ENCODE results near the gene HSFX1. TPM values are rescaled to one million over a fixed set of nuclear protein-coding genes. Genes with fewer than 3 reads are reported as not detected.
"Not testable (repeated sequence)": the region's sequence is repeated elsewhere in the genome, so short reads cannot be mapped to it uniquely, and the experiment has no call there.

The HSFX1 gene
- total RNA-seq, 4 donors from 2014 or later = 0.24 to 1.4 (median 0.56) TPM; not detected in 1

DNA sequence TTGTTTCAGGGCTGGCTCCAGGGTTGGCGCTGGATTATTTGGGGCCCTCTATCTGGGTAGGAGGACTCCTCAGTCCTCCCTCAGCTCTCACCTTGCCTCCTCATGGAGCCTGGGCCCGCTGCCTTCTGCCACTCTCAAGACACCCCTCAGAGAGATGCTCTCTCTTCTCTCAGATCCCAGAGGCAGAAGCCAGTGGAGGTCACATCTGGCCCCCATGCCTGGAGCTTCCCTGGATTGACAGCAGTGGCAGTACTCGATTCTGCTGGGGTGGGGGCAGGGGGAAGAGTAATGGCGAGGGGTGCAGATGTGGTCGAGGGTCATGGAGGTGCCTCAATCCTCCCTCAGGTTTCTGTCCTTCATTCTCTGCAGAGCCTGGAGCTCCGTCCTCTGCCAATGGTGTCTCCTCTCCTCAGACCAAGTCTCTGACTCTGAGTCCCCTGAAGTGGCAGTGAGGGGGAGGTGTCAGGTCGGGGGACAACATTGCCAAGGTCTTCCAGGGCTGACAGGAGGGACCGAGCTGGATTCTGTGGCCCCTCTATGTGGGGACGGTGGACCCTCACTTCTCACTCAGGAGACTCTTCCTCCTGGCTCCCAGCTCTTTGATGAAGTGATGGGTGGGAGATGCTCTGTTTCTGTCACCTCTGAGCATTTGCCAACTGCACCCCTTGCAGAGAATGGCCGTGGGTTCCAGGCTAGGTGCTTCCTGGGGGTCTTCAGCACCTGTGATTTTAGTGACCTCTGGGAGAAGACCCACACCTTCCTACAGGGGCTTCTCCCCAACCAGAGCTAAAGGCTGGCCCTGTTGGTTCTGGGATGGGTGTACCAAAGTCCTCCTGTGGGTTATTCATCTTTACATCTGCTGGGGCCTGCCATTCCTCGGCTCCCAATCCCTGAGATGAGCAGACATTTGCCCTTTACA is 10.9 kb upstream of the HSFX1 start:
- DNase-seq (ENCODE audit: low spot score) (no peak), ATAC-seq (ENCODE audit: low FRiP score) (no peak)
- TF ChIP-seq, protein P1, sequence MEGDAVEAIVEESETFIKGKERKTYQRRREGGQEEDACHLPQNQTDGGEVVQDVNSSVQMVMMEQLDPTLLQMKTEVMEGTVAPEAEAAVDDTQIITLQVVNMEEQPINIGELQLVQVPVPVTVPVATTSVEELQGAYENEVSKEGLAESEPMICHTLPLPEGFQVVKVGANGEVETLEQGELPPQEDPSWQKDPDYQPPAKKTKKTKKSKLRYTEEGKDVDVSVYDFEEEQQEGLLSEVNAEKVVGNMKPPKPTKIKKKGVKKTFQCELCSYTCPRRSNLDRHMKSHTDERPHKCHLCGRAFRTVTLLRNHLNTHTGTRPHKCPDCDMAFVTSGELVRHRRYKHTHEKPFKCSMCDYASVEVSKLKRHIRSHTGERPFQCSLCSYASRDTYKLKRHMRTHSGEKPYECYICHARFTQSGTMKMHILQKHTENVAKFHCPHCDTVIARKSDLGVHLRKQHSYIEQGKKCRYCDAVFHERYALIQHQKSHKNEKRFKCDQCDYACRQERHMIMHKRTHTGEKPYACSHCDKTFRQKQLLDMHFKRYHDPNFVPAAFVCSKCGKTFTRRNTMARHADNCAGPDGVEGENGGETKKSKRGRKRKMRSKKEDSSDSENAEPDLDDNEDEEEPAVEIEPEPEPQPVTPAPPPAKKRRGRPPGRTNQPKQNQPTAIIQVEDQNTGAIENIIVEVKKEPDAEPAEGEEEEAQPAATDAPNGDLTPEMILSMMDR (IDR thresholded peaks at IDR 0.05) = no peak

DNA sequence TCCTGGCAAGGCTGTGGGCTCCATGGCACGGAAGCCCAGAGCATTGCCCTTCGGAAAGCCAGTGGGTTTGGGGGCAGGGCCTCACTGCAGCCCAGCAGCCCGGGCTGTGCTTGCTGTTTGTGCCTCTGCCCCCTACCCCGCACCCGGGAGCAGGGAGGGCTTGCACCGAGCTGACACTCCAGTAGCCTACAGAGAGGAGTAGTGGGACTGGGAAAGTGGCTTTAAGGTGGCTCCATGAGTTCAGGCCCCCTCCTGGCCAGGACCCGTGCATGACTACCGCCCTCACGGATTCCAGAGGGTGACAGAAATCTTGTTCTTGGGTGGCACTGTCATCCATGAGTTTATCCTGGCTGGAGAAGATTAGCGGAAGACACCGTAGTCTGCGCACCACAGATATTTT is 3.5 kb upstream of the HSFX1 start:
- not testable (repeated sequence) for DNase-seq (ENCODE audit: low spot score); ATAC-seq (ENCODE audit: low FRiP score)

DNA sequence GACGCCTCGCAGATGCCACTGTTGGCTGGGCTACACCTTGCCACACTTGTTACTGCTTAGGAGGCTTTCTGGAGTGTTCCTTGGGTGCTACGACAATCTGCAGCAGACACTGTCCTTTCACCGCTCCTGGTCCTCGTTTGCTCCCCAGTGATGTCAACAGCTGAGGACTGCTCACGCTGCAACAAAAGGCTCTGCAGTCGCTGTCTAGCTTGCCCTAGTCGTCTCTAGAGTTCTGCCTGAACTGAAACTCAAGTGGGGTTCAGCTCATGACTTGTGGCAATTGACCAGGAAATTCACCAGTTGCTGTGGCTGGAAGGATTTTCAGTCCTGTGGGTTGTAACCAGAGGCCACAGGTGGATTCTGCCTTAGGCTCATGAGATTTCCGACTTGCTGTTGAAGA is 842 bp upstream of the HSFX1 start:
- not testable (repeated sequence) for ATAC-seq (ENCODE audit: low FRiP score); DNase-seq (ENCODE audit: low spot score)

DNA sequence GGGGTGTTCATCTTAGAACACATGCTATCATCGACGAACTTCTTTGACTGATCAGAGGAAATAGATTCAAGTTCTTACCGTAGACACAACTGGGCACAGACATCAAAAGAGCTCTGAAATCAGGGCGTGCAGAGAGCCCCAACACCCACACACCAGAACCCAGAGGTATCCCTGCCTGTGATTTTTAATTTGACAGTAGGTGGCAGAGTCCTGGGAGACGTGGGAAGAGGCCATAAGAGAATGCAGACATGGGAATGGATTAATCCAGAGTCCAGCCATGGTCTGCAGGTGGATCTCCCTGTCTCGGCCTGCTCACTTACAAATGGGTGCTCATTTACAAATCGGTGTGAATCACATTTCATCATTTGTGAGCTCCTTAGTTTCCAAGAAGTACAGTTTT is 4.1 kb downstream of the HSFX1 start:
- not testable (repeated sequence) for ATAC-seq (ENCODE audit: low FRiP score); DNase-seq (ENCODE audit: low spot score)

DNA sequence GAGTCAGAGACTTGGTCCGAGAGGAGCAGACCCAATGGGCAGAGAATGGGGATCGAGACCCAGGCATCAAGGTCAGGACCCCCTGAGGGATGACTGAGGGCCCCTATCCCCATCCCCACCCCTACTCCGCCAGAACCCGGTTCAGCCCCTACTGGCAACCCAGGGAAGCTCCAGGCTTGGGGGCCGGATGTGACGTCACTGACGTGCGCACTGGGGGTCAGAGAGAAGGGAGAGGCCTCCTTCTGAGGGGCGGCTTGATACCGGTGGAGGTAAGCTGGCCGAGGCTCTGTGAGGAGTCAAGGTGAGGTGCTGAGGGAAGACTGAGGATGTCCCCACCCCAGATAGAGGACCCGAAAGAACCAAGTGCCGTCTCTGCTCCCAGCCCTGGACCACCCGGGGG is 7.9 kb downstream of the HSFX1 start, which contains the start of gene MAGEA9:
Gene MAGEA9 (plus strand): TSS at position 204 of the 400 bp plus-strand sequence. CDS start 4,281 bp downstream, outside the sequence.
- not testable (repeated sequence) for ATAC-seq (ENCODE audit: low FRiP score); DNase-seq (ENCODE audit: low spot score)

DNA sequence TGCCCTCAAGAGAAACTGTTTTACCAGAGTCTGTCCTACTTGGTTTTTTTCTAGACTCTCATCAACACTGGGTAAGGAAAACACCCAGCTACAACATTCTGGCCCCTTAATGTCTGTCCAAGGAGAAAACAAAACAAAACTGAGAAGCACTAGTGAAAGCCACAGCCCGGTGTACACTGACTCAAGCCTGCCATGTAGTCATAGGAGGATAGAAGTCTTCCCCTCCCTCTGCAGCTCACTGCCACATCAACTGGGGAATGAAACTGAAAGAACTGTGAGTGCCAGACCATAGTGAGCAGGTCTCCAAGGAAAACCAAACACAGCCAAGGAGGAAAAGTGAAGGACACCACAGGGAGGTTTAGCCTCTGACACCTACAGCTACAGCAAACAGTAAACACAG is 21.7 kb downstream of the HSFX1 start:
- not testable (repeated sequence) for DNase-seq (ENCODE audit: low spot score); ATAC-seq (ENCODE audit: low FRiP score)

DNA sequence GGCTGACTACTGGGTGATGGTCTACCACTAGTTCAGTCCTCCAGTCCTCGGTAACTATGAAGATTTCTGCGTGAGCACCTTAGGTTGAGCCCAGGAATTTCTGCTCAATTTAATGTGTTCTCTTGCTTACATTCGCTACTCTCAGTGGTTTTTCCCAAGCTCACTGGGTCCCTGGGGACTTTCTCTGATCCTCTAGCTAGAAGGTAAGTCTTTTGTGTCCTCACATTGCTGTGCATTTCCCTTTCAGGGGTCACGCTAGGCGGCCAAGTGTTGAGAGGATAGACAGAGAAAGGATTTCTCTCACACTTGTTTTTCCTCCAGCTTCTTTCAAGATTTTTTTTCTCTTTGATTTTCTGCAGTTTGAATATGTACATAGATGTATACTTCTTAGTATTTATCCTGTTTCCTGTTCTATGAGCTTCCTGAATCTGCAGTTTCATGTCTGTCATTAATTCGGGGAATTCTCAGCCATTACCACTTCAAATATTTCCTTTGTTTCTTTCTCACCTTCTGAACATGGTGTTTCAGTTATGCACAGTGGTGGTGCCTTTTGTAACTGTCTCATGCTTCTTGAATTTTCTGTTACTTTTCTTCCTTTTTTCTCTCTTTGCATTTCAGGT is 25.3 kb downstream of the HSFX1 start:
- TF ChIP-seq, protein P1 (IDR thresholded peaks at IDR 0.05) = no peak
- DNase-seq (ENCODE audit: low spot score) (no peak), ATAC-seq (ENCODE audit: low FRiP score) (no peak)

DNA sequence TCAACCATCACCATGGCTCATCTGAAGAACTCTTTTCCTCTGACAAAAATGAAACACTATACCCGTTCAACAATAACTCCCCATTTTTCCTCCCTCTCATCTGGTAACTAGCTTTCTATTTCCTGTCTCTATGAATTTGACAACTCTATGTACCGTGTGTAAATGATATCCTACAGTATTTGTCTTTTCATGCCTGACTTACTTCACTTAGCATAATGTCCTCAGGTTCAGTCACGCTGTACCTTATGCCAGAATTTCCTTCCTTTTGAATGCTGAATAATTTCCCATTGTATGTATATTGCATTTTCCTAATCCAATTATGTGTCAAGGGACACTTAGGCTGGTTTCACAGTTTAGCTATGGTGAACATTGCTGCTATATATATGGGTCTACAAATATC is 26.1 kb downstream of the HSFX1 start:
- no peak for ATAC-seq (ENCODE audit: low FRiP score)
- TF ChIP-seq, protein P1 (IDR thresholded peaks at IDR 0.05) = no peak
- DNase-seq (ENCODE audit: low spot score) = no peak

DNA sequence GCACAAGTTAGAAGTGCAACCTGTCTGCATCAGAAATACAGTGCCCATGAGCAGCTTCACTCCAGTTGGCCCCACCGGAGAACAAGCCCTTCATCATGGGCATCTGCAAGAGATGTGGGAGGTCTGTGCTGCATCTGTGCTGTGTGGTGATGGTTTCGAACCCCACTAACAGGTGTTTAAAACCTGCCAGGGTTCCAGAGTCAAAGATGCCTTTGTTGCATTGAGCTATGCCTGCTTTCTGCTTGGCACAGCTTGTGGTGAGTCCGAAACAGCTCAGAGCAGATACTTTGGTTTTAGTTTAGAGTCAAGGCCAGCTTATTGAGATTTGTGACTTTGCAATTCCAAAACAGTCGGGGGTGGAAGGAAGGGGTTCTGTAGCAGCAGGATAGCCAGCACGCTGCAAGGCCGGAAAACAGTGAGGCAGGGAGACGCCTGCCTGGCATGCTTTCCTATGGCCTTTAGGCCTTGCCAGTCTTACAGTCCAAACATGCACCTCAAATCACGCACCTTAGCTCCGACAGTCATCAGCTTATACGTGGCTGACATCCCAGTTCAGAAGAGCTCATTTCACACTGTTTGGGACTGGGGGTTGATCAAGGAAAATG is 29.7 kb downstream of the HSFX1 start:
- DNase-seq (ENCODE audit: low spot score) = no peak
- TF ChIP-seq, protein P1 (IDR thresholded peaks at IDR 0.05) = no peak
- ATAC-seq (ENCODE audit: low FRiP score) = no peak

Data from omental fat pad (tissue), 4 donors.